ENCODE data around the gene TCF23.

GRCh38 chr2:27102329-27102728, 46.5 kb upstream of the TCF23 start:
- no peak for TF ChIP-seq CTCF (IDR thresholded peaks at IDR 0.05)
- TF ChIP-seq POLR2A (IDR thresholded peaks at IDR 0.05), result no peak

Measured in lower leg skin (tissue), 3 donors.